Lung (tissue), 16 donors: ENCODE measurements around the gene LIPC. TPM values are rescaled to one million over a fixed set of nuclear protein-coding genes. Genes with fewer than 3 reads are reported as not detected.

Source experiments
- ATAC-seq: fragments of 200-7000 bp; cut with Tn5 transposase; one replicate; pipeline ENCODE4 v1.9.1; 2020; ENCODE audit warnings: moderate number of reproducible peaks; ENCODE audit not compliant: insufficient read depth, low FRiP score
- DNase-seq, 3 donors: peaks; one replicate each; pipeline ENCODE4 v3.0.0-alpha.2; 2013 to 2017
- H3K27ac ChIP-seq, 2 donors: one replicate each; pipeline ENCODE4 v1.5.1; 2013; ENCODE audit warnings: mild to moderate bottlenecking in 2 of 2, moderate library complexity in 2 of 2, control low read depth in 1 of 2, inconsistent platforms in 1 of 2, low read depth in 1 of 2, low read length in 1 of 2
- H3K27me3 ChIP-seq, 3 donors: one replicate each; pipeline ENCODE4 v1.5.1; 2013; ENCODE audit warnings: low read length in 2 of 3; ENCODE audit not compliant: control insufficient read depth in 3 of 3, insufficient read depth in 3 of 3
- H3K36me3 ChIP-seq, 4 donors: one replicate each; pipeline ENCODE4 v1.5.1; 2013; ENCODE audit warnings: low read length in 4 of 4, mild to moderate bottlenecking in 1 of 4, moderate library complexity in 1 of 4; ENCODE audit not compliant: control insufficient read depth in 4 of 4, insufficient read depth in 4 of 4
- H3K4me1 ChIP-seq, 5 donors: one replicate each; pipeline ENCODE4 v1.5.1; 2013; ENCODE audit warnings: low read length in 5 of 5, mild to moderate bottlenecking in 2 of 5, moderate library complexity in 1 of 5; ENCODE audit not compliant: control insufficient read depth in 5 of 5, insufficient read depth in 5 of 5
- H3K4me3 ChIP-seq: one replicate; pipeline ENCODE4 v1.5.1; 2013; ENCODE audit warnings: mild to moderate bottlenecking, control low read depth, moderate library complexity
- H3K9ac ChIP-seq, 2 donors: one replicate each; pipeline ENCODE4 v1.5.1; 2013; ENCODE audit warnings: low read length in 2 of 2, control low read depth in 1 of 2; ENCODE audit not compliant: insufficient read depth in 1 of 2
- H3K9me3 ChIP-seq, 4 donors: one replicate each; pipeline ENCODE4 v1.5.1; 2013; ENCODE audit warnings: low read length in 3 of 4, mild to moderate bottlenecking in 1 of 4, moderate library complexity in 1 of 4; ENCODE audit not compliant: control insufficient read depth in 4 of 4, insufficient read depth in 3 of 4
- WGBS, 2 donors: extraction: QIAGEN DNeasy Blood & Tissue Kit; methylation state at CpG; one replicate each; pipeline ENCODE4 v1.1.7; 2013; 5-methylcytosine and 5-hydroxymethylcytosine counted together
- long read RNA-seq, 5 donors: transcript quantifications; one replicate each; lab custom pipeline, GENCODE V29; 2026
- polyA plus RNA-seq, 2 donors: library from polyadenylated mRNA; stranded (reverse); fragments of 200-250 nt; gene quantifications; one replicate each; pipeline ENCODE4 v1.2.1, GENCODE V29; 2013
- total RNA-seq, 2 donors: library from RNA; depleted of rRNA in 1 of 2; stranded (reverse); fragments of >200 nt in 1 of 2; gene quantifications; one replicate each; pipeline ENCODE4 v1.2.1, GENCODE V29; 2014 to 2021
- TF ChIP-seq, protein P1 (sequence below): IDR thresholded peaks from 2 replicates; pipeline ENCODE4 v1.5.1; 2012; ENCODE audit warnings: mild to moderate bottlenecking; ENCODE audit errors: control extremely low read depth, extremely low read depth
- donor health status: control.
- donor health status: control.
- donor health status: Bipolar disorder and iron deficiency.
- donor health status: healthy.
- donor health status: DM: yes; HTN: yes; CAD: no.

The LIPC gene
- total RNA-seq (under 1 TPM; 0.55 to 0.57 TPM), polyA plus RNA-seq (under 1 TPM; 0.20 to 0.24 TPM)
- long read RNA-seq, donor 1: 0 reads
- long read RNA-seq, donor 2: 0 reads
- long read RNA-seq, donor 3: 0 reads
- long read RNA-seq, donor 4: 0 reads
- long read RNA-seq, donor 5: 0 reads

DNA sequence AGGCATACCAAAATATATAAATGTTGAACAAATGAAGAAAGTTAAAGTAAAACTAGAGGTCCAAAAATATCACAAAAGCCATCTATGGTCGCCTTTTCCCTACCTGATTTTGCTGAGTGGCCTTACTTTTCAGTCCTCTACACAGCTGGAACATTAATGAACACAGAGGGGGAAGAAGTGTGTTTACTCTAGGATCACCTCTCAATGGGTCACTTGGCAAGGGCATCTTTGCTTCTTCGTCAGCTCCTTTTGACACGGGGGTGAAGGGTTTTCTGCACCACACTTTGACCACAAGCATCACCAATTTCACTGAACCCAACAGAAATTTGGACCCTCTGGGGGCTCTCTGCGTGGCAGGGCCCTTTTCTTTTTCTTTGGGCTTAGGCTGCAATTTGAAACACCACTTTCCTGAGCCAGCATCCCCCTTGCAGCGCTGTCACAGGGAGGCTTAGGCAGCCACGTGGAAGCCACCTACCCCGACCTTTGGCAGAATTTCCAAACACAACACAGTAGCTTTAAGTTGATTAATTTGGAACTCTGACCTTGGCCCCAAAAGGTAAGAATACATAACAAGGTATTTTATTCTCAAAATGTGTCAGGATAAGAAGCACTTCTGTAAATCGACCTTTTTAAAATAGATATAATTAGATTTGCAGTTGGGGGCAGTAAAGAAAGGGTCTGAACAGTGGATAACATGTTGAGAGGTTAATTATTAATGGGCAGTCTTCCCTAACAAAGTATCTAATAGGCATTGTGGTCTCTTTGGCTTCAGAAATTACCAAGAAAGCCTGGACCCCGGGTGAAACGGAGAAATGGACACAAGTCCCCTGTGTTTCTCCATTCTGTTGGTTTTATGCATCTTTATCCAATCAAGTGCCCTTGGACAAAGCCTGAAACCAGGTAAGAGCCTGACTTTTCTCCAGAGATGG is at the start of gene LIPC:
Gene LIPC (plus strand): TSS at position 771 of the 929 bp plus-strand sequence. CDS start 42 bp downstream, at position 813.
- H3K36me3 ChIP-seq: no peaks in the 10 kb centered on the region
- no peak within 1 kb of the TSS for H3K9ac ChIP-seq
- TF ChIP-seq, protein P1, sequence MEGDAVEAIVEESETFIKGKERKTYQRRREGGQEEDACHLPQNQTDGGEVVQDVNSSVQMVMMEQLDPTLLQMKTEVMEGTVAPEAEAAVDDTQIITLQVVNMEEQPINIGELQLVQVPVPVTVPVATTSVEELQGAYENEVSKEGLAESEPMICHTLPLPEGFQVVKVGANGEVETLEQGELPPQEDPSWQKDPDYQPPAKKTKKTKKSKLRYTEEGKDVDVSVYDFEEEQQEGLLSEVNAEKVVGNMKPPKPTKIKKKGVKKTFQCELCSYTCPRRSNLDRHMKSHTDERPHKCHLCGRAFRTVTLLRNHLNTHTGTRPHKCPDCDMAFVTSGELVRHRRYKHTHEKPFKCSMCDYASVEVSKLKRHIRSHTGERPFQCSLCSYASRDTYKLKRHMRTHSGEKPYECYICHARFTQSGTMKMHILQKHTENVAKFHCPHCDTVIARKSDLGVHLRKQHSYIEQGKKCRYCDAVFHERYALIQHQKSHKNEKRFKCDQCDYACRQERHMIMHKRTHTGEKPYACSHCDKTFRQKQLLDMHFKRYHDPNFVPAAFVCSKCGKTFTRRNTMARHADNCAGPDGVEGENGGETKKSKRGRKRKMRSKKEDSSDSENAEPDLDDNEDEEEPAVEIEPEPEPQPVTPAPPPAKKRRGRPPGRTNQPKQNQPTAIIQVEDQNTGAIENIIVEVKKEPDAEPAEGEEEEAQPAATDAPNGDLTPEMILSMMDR: no peak
- H3K27ac ChIP-seq: no peak within 1 kb of the TSS
- no peak within 1 kb of the TSS for H3K4me3 ChIP-seq
- ATAC-seq (no peak), DNase-seq (no peak)
- peaks cover 0 to 10% (median 0%) of the 10 kb centered on the region in 5 donors for H3K4me1 ChIP-seq
- H3K9me3 ChIP-seq: no peaks in the 10 kb centered on the region
- 79 to 85% methylated on average over 10 of the region's 10 CpGs for WGBS, 2 donors
- no peaks in the 10 kb centered on the region for H3K27me3 ChIP-seq

DNA sequence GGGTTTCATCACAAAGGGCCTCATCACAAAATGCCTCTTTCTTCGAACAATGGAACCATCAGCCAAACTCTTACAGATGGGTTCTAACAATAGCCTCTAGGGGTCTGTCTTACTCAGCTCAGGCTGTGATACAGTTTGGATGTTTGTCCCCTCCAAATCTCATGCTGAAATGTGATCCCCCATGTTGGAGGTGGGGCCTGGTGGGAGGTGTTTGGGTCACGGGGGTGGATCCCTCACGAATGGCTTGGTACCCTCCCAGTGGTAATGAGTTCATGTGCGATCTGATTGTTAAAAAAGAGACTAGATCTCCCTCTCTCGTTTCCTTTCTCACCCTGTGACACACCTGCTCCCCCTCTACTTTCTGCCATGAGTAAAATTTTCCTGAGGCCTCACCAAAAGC is 47.9 kb upstream of the LIPC start:
- H3K4me3 ChIP-seq: no peak overlapping the region
- no peak overlapping the region for H3K9ac ChIP-seq
- no peaks in the 10 kb centered on the region for H3K4me1 ChIP-seq
- H3K9me3 ChIP-seq: no peaks in the 10 kb centered on the region
- H3K27ac ChIP-seq: no peak overlapping the region
- ATAC-seq: no peak
- DNase-seq: no peak
- H3K27me3 ChIP-seq: no peaks in the 10 kb centered on the region
- TF ChIP-seq, protein P1: no peak
- H3K36me3 ChIP-seq: no peaks in the 10 kb centered on the region
- 86 to 92% methylated on average over 5 of the region's 5 CpGs for WGBS, 2 donors

DNA sequence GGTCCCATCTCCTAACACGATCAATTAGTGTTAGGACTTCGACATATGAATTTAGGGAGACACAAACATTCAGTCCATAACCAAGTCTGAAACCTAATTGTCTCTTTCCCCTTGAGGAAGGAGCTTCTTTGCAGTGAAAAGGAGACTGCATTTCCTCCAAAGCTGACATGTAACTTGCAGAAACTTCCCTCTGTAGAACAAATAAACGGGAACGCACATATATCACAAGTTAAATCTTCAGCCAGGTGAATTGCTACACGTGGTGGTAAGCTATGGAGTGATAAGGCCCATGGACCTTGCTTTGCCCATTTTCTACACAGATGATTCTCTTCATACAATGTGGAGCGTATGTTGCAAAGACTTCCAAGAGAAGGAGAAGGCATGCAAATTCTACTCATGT is 47.1 kb upstream of the LIPC start:
- Histone ChIP-seq H3K9me3 (no peaks in the 10 kb centered on the region), H3K27ac (no peak overlapping the region), H3K4me3 (no peak overlapping the region), H3K4me1 (no peaks in the 10 kb centered on the region), H3K9ac (no peak overlapping the region), H3K27me3 (no peaks in the 10 kb centered on the region), H3K36me3 (no peaks in the 10 kb centered on the region)
- TF ChIP-seq, protein P1: no peak
- DNase-seq (no peak), ATAC-seq (no peak)
- 90 to 91% methylated on average over 6 of the region's 6 CpGs for WGBS, 2 donors
